ENCODE results near the gene LRRC1. TPM values are rescaled to one million over a fixed set of nuclear protein-coding genes. Genes with fewer than 3 reads are reported as not detected.

Gene LRRC1
- total and polyA plus RNA-seq, 2 experiments from 2014 or later, result 11.3 to 16.6 TPM

DNA sequence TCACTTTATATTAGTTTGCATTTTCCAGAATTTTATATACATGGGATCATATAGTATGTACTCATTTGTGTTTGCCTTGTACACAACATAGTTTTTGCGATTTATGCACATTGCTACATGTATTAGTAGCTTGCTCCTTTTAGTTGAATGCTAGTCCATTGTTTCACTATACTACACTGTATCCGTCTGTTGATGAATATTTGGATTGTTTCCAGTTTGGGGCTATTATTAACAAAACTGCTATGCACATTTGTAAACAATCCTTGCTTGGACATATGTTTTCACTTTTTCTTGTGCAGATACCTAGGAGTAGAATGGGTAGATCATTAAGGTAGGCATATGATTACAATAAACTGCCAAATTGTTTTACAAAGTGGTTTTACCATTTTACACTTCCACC lies 3.9 kb upstream of the LRRC1 start:
- Mint-ChIP-seq H3K27me3 (ENCODE audit: insufficient read depth, low read depth, poor library complexity) (peaks cover 10% of the 10 kb centered on the region), H3K4me1 (peaks cover 18% of the 10 kb centered on the region), H3K9me3 (peaks cover 12% of the 10 kb centered on the region), H3K27ac (no peak overlapping the region), H3K36me3 (ENCODE audit: low read depth) (peaks cover 22% of the 10 kb centered on the region), H3K4me3 (no peak overlapping the region)
- Histone ChIP-seq H3K27ac (ENCODE audit: low read depth) (no peak overlapping the region), H3F3A (replicated peaks; ENCODE audit: low read depth) (no peaks in the 10 kb centered on the region), H3K27me3 (ENCODE audit: insufficient read depth) (peaks cover 6% of the 10 kb centered on the region; the same call in 1 of the 2 replicates), H3K4me1 (ENCODE audit: insufficient read depth) (peaks cover 8% of the 10 kb centered on the region), H4K20me1 (replicated peaks; ENCODE audit: insufficient read depth) (no peaks in the 10 kb centered on the region), H2AFZ (no peak overlapping the region), H3K4me2 (no peak overlapping the region), H3K9me2 (ENCODE audit: insufficient read depth) (no peaks in the 10 kb centered on the region), H3K36me3 (ENCODE audit: insufficient read depth) (no peaks in the 10 kb centered on the region), H3K79me2 (replicated peaks; ENCODE audit: insufficient read depth) (peaks cover 4% of the 10 kb centered on the region; the same call in 1 of the 2 replicates), H3K4me3 (no peak overlapping the region)
- no peak for TF ChIP-seq EZH2 (IDR thresholded peaks at IDR 0.05; ENCODE audit: low read depth, unreplicated experiment)
- no peak for TF ChIP-seq ETS1 (IDR thresholded peaks at IDR 0.05)
- TF ChIP-seq REST (IDR thresholded peaks at IDR 0.05; ENCODE audit: unreplicated experiment), result no peak
- TF ChIP-seq ZNF114 (CRISPR knock-in tag; IDR thresholded peaks at IDR 0.05), result no peak
- DNase-seq (ENCODE audit: low spot score) (no peak), ATAC-seq (no peak)

DNA sequence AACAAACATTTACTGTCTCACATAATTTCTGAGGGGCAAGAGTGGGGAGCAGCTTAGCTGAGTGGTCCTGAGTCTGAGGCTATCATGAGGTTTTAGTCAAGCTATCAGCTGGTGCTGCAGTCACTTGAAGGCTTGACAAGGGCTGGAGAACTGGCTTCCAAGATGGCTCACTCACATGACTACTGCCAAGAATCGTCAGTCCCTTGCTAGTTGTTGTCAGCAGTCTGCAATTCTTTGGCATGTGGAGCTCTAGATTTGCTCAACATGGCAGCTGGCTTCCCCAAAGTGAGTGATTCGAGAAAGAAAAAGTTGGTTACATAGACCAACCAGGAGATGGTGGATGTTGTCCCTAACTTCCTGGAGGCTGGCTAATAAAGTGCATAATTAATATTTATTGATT lies 2.8 kb upstream of the LRRC1 start:
- Mint-ChIP-seq H3K4me1 (peaks cover 25% of the 10 kb centered on the region), H3K27ac (no peak overlapping the region), H3K9me3 (peaks cover 12% of the 10 kb centered on the region), H3K36me3 (ENCODE audit: low read depth) (peaks cover 22% of the 10 kb centered on the region), H3K27me3 (ENCODE audit: insufficient read depth, low read depth, poor library complexity) (peaks cover 17% of the 10 kb centered on the region), H3K4me3 (no peak overlapping the region)
- DNase-seq (ENCODE audit: low spot score) (no peak), ATAC-seq (no peak)
- H3K27ac ChIP-seq (ENCODE audit: low read depth), result no peak overlapping the region
- no peak overlapping the region for H3K4me3 ChIP-seq
- H4K20me1 ChIP-seq (replicated peaks; ENCODE audit: insufficient read depth), result peaks cover 5% of the 10 kb centered on the region
- H3K36me3 ChIP-seq (ENCODE audit: insufficient read depth), result no peaks in the 10 kb centered on the region
- H3K4me1 ChIP-seq (ENCODE audit: insufficient read depth), result peaks cover 13% of the 10 kb centered on the region
- H3K27me3 ChIP-seq (ENCODE audit: insufficient read depth), result peaks cover 17% of the 10 kb centered on the region
- H2AFZ ChIP-seq, result no peak overlapping the region
- no peak overlapping the region for H3K4me2 ChIP-seq
- H3K9me2 ChIP-seq (ENCODE audit: insufficient read depth), result no peaks in the 10 kb centered on the region
- 0 out of 2 replicates have a peak, but pooled peaks cover 3% of the 10 kb centered on the region for H3F3A ChIP-seq (replicated peaks; ENCODE audit: low read depth)
- peaks cover 14% of the 10 kb centered on the region for H3K79me2 ChIP-seq (replicated peaks; ENCODE audit: insufficient read depth)
- TF ChIP-seq ETS1 (IDR thresholded peaks at IDR 0.05), result no peak
- TF ChIP-seq, protein P1, sequence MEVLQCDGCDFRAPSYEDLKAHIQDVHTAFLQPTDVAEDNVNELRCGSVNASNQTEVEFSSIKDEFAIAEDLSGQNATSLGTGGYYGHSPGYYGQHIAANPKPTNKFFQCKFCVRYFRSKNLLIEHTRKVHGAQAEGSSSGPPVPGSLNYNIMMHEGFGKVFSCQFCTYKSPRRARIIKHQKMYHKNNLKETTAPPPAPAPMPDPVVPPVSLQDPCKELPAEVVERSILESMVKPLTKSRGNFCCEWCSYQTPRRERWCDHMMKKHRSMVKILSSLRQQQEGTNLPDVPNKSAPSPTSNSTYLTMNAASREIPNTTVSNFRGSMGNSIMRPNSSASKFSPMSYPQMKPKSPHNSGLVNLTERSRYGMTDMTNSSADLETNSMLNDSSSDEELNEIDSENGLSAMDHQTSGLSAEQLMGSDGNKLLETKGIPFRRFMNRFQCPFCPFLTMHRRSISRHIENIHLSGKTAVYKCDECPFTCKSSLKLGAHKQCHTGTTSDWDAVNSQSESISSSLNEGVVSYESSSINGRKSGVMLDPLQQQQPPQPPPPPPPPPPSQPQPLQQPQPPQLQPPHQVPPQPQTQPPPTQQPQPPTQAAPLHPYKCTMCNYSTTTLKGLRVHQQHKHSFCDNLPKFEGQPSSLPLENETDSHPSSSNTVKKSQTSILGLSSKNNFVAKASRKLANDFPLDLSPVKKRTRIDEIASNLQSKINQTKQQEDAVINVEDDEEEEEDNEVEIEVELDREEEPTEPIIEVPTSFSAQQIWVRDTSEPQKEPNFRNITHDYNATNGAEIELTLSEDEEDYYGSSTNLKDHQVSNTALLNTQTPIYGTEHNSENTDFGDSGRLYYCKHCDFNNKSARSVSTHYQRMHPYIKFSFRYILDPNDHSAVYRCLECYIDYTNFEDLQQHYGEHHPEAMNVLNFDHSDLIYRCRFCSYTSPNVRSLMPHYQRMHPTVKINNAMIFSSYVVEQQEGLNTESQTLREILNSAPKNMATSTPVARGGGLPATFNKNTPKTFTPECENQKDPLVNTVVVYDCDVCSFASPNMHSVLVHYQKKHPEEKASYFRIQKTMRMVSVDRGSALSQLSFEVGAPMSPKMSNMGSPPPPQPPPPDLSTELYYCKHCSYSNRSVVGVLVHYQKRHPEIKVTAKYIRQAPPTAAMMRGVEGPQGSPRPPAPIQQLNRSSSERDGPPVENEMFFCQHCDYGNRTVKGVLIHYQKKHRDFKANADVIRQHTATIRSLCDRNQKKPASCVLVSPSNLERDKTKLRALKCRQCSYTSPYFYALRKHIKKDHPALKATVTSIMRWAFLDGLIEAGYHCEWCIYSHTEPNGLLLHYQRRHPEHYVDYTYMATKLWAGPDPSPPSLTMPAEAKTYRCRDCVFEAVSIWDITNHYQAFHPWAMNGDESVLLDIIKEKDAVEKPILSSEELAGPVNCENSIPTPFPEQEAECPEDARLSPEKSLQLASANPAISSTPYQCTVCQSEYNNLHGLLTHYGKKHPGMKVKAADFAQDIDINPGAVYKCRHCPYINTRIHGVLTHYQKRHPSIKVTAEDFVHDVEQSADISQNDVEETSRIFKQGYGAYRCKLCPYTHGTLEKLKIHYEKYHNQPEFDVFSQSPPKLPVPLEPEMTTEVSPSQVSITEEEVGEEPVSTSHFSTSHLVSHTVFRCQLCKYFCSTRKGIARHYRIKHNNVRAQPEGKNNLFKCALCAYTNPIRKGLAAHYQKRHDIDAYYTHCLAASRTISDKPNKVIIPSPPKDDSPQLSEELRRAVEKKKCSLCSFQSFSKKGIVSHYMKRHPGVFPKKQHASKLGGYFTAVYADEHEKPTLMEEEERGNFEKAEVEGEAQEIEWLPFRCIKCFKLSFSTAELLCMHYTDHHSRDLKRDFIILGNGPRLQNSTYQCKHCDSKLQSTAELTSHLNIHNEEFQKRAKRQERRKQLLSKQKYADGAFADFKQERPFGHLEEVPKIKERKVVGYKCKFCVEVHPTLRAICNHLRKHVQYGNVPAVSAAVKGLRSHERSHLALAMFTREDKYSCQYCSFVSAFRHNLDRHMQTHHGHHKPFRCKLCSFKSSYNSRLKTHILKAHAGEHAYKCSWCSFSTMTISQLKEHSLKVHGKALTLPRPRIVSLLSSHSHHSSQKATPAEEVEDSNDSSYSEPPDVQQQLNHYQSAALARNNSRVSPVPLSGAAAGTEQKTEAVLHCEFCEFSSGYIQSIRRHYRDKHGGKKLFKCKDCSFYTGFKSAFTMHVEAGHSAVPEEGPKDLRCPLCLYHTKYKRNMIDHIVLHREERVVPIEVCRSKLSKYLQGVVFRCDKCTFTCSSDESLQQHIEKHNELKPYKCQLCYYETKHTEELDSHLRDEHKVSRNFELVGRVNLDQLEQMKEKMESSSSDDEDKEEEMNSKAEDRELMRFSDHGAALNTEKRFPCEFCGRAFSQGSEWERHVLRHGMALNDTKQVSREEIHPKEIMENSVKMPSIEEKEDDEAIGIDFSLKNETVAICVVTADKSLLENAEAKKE (CRISPR knock-in tag; IDR thresholded peaks at IDR 0.05), result no peak
